K562 (cell line): ENCODE results near the gene WASL. TPM values are rescaled to one million over a fixed set of nuclear protein-coding genes. Genes with fewer than 3 reads are reported as not detected.
A peak's percentile ranks its signal among the peaks of the same experiment; 100 is the strongest.

Experiments used
- ARNT ChIP-seq, 2 experiments: fragments of 450-650 bp; IDR thresholded peaks; 2 replicates each; pipeline ENCODE4 v1.6.1; 2016; ENCODE audit warnings: mild to moderate bottlenecking in 1 of 2
- CBX3 ChIP-seq, 2 experiments: IDR thresholded peaks; 1 replicate in 1 of 2; 2 replicates in 1 of 2; pipeline ENCODE4 v1.6.1; 2012; ENCODE audit warnings: inconsistent platforms in 2 of 2, low read length in 2 of 2, borderline replicate concordance in 1 of 2, control low read depth in 1 of 2
- CREM ChIP-seq: IDR thresholded peaks from 2 replicates; pipeline ENCODE4 v1.6.1; 2014; ENCODE audit warnings: antibody characterized with exemption, low read depth
- CSDE1 ChIP-seq, 2 experiments: fragments of 450-650 bp; IDR thresholded peaks; 2 replicates each; pipeline ENCODE4 v1.6.1; 2016; ENCODE audit warnings: mild to moderate bottlenecking in 1 of 2
- DMBX1 ChIP-seq: fragments of 250-450 bp; sonication (Bioruptor Pico); IDR thresholded peaks from 2 replicates; pipeline ENCODE4 v1.8.0; 2022; ENCODE audit warnings: inconsistent platforms, mild to moderate bottlenecking, moderate library complexity, borderline replicate concordance
- DPF2 ChIP-seq: fragments of 450-650 bp; IDR thresholded peaks from 2 replicates; pipeline ENCODE4 v1.6.1; 2016
- ETV5 ChIP-seq: sonication (generic); formaldehyde crosslinking; IDR thresholded peaks from 2 replicates; pipeline ENCODE4 v1.4.0; 2020; ENCODE audit warnings: low read depth, mild to moderate bottlenecking, missing genetic modification reagents
- FOXM1 ChIP-seq, 2 experiments: fragments of 450-650 bp in 1 of 2; sonication (generic) in 1 of 2; formaldehyde crosslinking in 1 of 2; IDR thresholded peaks; 2 replicates each; pipeline versions ENCODE4 v1.6.1 to v1.9.0; 2017 to 2022; ENCODE audit warnings: low read depth in 2 of 2, mild to moderate bottlenecking in 2 of 2, missing genetic modification reagents in 1 of 2, moderate library complexity in 1 of 2
- GTF2F1 ChIP-seq: IDR thresholded peaks from 2 replicates; pipeline ENCODE4 v1.6.1; 2011; ENCODE audit warnings: low read depth, low read length, improper control_type of control experiment
- HBP1 ChIP-seq: fragments of 450-650 bp; formaldehyde crosslinking; IDR thresholded peaks from 2 replicates; pipeline ENCODE4 v1.4.0; 2022; ENCODE audit warnings: missing genetic modification characterization
- ILK ChIP-seq: fragments of 450-650 bp; IDR thresholded peaks from 2 replicates; pipeline ENCODE4 v1.6.1; 2016; ENCODE audit warnings: missing genetic modification characterization, low read depth, mild to moderate bottlenecking, missing compliant biosample characterization, moderate library complexity, borderline replicate concordance
- KLF1 ChIP-seq: fragments of 450-650 bp; IDR thresholded peaks from 2 replicates; pipeline ENCODE4 v1.6.1; 2016; ENCODE audit warnings: missing genetic modification characterization, missing compliant biosample characterization
- MAFG ChIP-seq: fragments of 450-650 bp; conservative IDR thresholded peaks from 2 replicates; pipeline ENCODE4 v1.6.1; 2016; ENCODE audit warnings: missing genetic modification characterization, missing compliant biosample characterization
- MEF2A ChIP-seq: IDR thresholded peaks from 2 replicates; pipeline ENCODE4 v1.6.1; 2011; ENCODE audit warnings: low read depth, mild to moderate bottlenecking, low read length, moderate library complexity; ENCODE audit not compliant: control insufficient read depth
- MXD1 ChIP-seq: fragments of 250-450 bp; sonication (Bioruptor Pico); IDR thresholded peaks from 2 replicates; pipeline ENCODE4 v1.8.0; 2021; ENCODE audit warnings: borderline replicate concordance, mild to moderate bottlenecking, moderate library complexity; ENCODE audit not compliant: poor library complexity, severe bottlenecking
- NCOA4 ChIP-seq: fragments of 450-650 bp; IDR thresholded peaks from 2 replicates; pipeline ENCODE4 v1.6.1; 2018; ENCODE audit warnings: mild to moderate bottlenecking; ENCODE audit not compliant: partially characterized antibody
- POLR2G ChIP-seq: fragments of 200-400 bp; formaldehyde crosslinking; IDR thresholded peaks from 2 replicates; pipeline ENCODE4 v1.6.1; 2017; ENCODE audit warnings: low read depth, mild to moderate bottlenecking, antibody characterized with exemption, low read length, moderate library complexity
- SP1 ChIP-seq: sonication (generic); formaldehyde crosslinking; IDR thresholded peaks from 2 replicates; pipeline ENCODE4 v1.8.1; 2022; ENCODE audit warnings: mild to moderate bottlenecking, missing genetic modification reagents
- ZBTB1 ChIP-seq: sonication (generic); formaldehyde crosslinking; IDR thresholded peaks from 2 replicates; pipeline ENCODE4 v1.8.1; 2023; ENCODE audit warnings: missing genetic modification reagents, low read depth, mild to moderate bottlenecking, borderline replicate concordance
- ZNF583 ChIP-seq: fragments of 250-450 bp; sonication (Bioruptor Pico); IDR thresholded peaks from 2 replicates; pipeline ENCODE4 v1.4.0; 2020
- ZNF766 ChIP-seq: fragments of 200-800 bp; sonication (Bioruptor generic); conservative IDR thresholded peaks from 2 replicates; pipeline ENCODE4 v1.6.1; 2016; ENCODE audit warnings: missing genetic modification characterization, missing compliant biosample characterization
- ZZZ3 ChIP-seq: fragments of 450-650 bp; IDR thresholded peaks from 2 replicates; pipeline ENCODE4 v1.6.1; 2016; ENCODE audit warnings: antibody characterized with exemption, mild to moderate bottlenecking, moderate library complexity
- polyA plus RNA-seq, 8 experiments: library from polyadenylated mRNA; depleted of rRNA in 4 of 8; stranded (reverse) in 5 of 8; unstranded in 3 of 8; fragments of >200 nt; fragmentation: Nextera tagmentation in 2 of 8; fragmentation: Illumina TruSeq in 1 of 8; extraction: Ambion mirVana in 2 of 8; extraction: Trizol in 1 of 8; gene quantifications; 2 replicates each; pipeline versions ENCODE4 v1.2.1 to v1.2.3, GENCODE V29; 2011 to 2014; ENCODE audit warnings: inconsistent platforms in 1 of 8, missing spikeins in 1 of 8
- total RNA-seq, 7 experiments: library from RNA; depleted of rRNA in 6 of 7; stranded (reverse); fragments of >200 nt in 6 of 7; fragmentation: Illumina TruSeq in 2 of 7; extraction: Trizol in 2 of 7; gene quantifications; 2 replicates each; pipeline versions ENCODE4 v1.2.1 to v1.2.3, GENCODE V29; 2011 to 2021; ENCODE audit warnings: low replicate concordance in 1 of 7
- TF ChIP-seq, protein P1 (sequence below): sonication (generic); formaldehyde crosslinking; IDR thresholded peaks from 2 replicates; pipeline ENCODE4 v1.8.1; 2022; ENCODE audit warnings: missing genetic modification reagents
- TF ChIP-seq, protein P2 (sequence below): IDR thresholded peaks from 2 replicates; pipeline ENCODE4 v1.6.1; 2011; ENCODE audit not compliant: insufficient read length; ENCODE audit errors: extremely low read depth
- TF ChIP-seq, protein P3 (sequence below): IDR thresholded peaks from 2 replicates; pipeline ENCODE4 v1.6.1; 2012; ENCODE audit warnings: low read depth, low read length, improper control_type of control experiment, borderline replicate concordance

Gene WASL
- total and polyA plus RNA-seq, 9 of the 15 experiments (the other 6 are each of a cell fraction or from before 2014, with no cell fraction given) = 3.2 to 13.9 (median 8.3) TPM

- TF ChIP-seq ARNT (IDR thresholded peaks at IDR 0.05) = no peak; a peak in 1 of 4 replicates
- TF ChIP-seq MAFG (tag) = no peak
- TF ChIP-seq NCOA4 = no peak
- TF ChIP-seq, protein P1, sequence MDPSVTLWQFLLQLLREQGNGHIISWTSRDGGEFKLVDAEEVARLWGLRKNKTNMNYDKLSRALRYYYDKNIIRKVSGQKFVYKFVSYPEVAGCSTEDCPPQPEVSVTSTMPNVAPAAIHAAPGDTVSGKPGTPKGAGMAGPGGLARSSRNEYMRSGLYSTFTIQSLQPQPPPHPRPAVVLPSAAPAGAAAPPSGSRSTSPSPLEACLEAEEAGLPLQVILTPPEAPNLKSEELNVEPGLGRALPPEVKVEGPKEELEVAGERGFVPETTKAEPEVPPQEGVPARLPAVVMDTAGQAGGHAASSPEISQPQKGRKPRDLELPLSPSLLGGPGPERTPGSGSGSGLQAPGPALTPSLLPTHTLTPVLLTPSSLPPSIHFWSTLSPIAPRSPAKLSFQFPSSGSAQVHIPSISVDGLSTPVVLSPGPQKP = no peak
- TF ChIP-seq, protein P2, sequence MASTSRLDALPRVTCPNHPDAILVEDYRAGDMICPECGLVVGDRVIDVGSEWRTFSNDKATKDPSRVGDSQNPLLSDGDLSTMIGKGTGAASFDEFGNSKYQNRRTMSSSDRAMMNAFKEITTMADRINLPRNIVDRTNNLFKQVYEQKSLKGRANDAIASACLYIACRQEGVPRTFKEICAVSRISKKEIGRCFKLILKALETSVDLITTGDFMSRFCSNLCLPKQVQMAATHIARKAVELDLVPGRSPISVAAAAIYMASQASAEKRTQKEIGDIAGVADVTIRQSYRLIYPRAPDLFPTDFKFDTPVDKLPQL = no peak
- TF ChIP-seq CBX3 (IDR thresholded peaks at IDR 0.05; ENCODE audit: borderline replicate concordance in 1 of 2, low read length in 2 of 2) = no peak
- TF ChIP-seq CREM = no peak
- TF ChIP-seq GTF2F1 = no peak
- TF ChIP-seq KLF1 = no peak
- no peak for TF ChIP-seq SP1 (CRISPR knock-in tag)
- TF ChIP-seq, protein P3, sequence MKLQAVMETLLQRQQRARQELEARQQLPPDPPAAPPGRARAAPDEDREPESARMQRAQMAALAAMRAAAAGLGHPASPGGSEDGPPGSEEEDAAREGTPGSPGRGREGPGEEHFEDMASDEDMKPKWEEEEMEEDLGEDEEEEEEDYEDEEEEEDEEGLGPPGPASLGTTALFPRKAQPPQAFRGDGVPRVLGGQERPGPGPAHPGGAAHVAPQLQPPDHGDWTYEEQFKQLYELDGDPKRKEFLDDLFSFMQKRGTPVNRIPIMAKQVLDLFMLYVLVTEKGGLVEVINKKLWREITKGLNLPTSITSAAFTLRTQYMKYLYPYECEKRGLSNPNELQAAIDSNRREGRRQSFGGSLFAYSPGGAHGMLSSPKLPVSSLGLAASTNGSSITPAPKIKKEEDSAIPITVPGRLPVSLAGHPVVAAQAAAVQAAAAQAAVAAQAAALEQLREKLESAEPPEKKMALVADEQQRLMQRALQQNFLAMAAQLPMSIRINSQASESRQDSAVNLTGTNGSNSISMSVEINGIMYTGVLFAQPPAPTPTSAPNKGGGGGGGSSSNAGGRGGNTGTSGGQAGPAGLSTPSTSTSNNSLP = peak; percentile 56; the same call in 1 of the 2 replicates
- no peak for TF ChIP-seq ZZZ3
- TF ChIP-seq DPF2 = peak; percentile 60; the same call in 1 of the 2 replicates
- no peak for TF ChIP-seq CSDE1 (IDR thresholded peaks at IDR 0.05)
- peak; percentile 20; the same call in 1 of the 2 replicates for TF ChIP-seq FOXM1 (IDR thresholded peaks at IDR 0.05; ENCODE audit: low read depth)
- no peak for TF ChIP-seq FOXM1 (CRISPR knock-in tag; IDR thresholded peaks at IDR 0.05; ENCODE audit: low read depth)
- peak; percentile 80; the same call in 1 of the 2 replicates for TF ChIP-seq ZNF766 (CRISPR knock-in tag)
- TF ChIP-seq ETV5 = no peak
- peak; percentile 79; the same call in 1 of the 2 replicates for TF ChIP-seq HBP1 (CRISPR knock-in tag)
- TF ChIP-seq POLR2G = no peak
- TF ChIP-seq DMBX1 = peak; percentile 90
- TF ChIP-seq ZBTB1 (CRISPR knock-in tag) = no peak
- TF ChIP-seq ZNF583 (CRISPR knock-in tag) = no peak
- no peak for TF ChIP-seq MXD1 (CRISPR knock-in tag)
- TF ChIP-seq MEF2A = no peak
- TF ChIP-seq ILK (tag) = no peak
Measured at GRCh38 chr7:123789817-123790216, 41.0 kb upstream of the WASL start (continued).
